ENCODE data around the gene DUOX2.
A peak's percentile ranks its signal among the peaks of the same experiment; 100 is the strongest.
"Not testable (repeated sequence)": the region's sequence is repeated elsewhere in the genome, so short reads cannot be mapped to it uniquely, and the experiment has no call there.

The DUOX2 gene

DNA sequence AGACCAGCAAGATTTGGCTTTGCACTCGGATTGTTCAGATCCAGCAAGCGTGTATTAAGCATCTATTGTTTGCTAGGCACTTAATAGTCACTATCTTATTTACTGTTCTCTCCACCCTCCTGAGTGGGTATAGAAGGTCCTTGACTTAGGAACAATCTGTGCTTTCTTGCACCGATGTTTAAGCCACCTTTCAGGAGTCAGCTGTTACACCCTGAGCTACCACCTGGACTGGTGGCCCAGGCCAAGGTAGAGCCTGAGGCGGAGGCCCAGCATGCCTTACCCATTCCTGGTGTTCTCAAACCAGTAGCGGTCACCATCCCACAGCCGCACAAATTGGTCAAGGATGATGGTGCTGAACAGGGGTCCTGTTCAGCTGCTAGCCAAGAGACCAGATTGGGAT lies 25.8 kb upstream of the DUOX2 start:
- DNase-seq (ENCODE audit: insufficient read length, low spot score) (no peak), FAIRE-seq (no peak)

DNA sequence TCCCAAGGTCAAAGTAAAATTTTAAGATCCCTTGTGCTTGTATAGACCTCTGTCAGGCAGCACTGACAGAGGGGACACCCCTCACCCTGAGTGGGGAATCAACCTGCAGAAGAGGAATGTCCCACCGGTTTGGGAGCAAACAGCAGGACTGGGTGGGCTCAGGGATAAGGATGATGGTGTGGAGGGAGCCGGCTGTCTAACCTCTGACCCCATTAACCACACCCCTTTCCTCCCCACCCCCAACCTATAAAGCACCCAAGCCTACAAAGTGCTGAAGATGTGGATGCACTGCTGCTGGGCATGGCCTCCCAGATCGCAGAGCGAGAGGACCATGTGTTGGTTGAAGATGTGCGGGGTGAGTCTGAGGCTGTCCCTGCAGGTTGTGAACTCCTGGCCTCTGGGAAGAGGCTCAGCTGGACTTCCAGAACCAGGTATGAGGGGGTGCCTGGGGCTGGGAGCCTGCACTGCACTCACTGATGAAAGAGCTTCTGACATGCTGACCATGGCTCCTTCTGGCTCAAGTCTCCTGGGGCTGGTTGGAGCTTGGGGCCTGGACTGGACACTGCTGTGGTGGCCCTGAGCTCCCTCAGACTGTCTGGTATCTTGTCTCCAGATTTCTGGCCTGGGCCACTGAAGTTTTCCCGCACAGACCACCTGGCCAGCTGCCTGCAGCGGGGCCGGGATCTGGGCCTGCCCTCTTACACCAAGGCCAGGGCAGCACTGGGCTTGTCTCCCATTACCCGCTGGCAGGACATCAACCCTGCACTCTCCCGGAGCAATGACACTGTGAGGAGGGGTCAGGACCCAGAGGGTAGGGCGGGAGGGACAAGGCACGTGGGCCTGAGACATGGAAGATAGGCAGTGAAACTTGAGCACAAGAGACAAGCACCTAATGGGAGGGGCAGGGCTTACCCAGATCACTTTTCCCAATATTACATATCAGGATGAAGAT lies 25.1 kb upstream of the DUOX2 start:
- FAIRE-seq (no peak), DNase-seq (ENCODE audit: insufficient read length, low spot score) (no peak)

DNA sequence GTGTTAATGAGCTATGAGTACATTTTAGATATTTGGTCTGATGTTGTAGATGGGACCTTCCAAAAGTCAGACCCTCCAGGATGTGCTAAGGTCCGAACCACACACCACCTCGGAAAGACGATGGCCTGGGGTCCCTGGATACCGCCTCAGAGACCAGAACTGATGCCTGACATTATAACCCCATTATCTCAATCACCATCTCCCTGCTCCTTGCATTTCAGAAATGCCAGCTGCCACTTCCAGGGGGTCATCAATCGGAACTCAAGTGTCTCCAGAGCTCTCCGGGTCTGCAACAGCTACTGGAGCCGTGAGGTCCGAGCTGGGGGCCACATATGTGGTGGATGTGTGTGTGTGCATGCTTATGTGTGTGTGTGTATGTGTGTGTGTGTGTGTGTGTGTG lies 23.7 kb upstream of the DUOX2 start:
- no peak for FAIRE-seq
- DNase-seq (ENCODE audit: insufficient read length, low spot score), result no peak

DNA sequence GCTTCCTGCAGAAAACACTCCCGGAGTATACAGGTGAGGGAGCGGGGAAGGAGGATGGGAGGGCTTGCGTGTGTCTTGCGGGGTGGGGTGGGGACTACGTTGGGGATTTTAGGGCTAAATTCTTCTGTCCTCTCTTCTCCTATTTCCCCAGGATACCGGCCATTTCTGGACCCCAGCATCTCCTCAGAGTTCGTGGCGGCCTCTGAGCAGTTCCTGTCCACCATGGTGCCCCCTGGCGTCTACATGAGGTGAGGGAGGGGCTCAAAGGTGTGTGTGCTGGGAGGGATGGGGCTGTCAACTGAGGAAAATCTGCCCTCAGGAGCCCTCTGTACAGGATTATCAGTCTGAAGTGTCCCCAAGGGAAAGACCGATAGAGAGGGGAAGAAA lies 22.4 kb upstream of the DUOX2 start:
- DNase-seq (ENCODE audit: insufficient read length, low spot score), result no peak
- FAIRE-seq, result no peak

DNA sequence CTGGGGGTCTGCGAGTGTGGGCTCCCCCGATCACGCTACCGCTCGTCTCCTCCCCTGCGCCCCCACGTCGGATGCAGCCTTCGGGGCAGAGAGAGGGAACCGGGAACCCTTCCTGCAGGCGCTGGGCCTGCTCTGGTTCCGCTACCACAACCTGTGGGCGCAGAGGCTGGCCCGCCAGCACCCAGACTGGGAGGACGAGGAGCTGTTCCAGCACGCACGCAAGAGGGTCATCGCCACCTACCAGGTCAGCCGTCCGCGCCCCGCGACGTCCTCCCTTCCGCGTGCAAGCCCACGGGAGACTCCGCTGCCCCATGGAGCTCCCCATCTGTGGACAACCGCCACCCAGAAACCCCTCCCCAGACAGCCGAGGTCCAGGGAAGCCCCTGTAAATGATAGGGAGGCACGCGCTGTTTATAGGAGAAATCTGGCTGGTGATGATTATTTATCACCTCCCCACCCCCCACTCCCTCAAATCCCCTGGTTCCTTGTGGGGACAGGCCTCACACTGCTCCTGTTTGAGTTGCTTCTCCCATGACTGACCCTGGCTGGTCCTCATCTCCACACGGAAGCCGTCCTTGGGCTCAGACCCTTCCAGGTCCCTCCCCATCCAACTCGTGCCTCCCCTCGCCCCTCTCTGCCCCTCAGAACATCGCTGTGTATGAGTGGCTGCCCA lies 21.9 kb upstream of the DUOX2 start:
- DNase-seq (ENCODE audit: insufficient read length, low spot score), result not testable (repeated sequence)
- peak; percentile 85 for FAIRE-seq

DNA sequence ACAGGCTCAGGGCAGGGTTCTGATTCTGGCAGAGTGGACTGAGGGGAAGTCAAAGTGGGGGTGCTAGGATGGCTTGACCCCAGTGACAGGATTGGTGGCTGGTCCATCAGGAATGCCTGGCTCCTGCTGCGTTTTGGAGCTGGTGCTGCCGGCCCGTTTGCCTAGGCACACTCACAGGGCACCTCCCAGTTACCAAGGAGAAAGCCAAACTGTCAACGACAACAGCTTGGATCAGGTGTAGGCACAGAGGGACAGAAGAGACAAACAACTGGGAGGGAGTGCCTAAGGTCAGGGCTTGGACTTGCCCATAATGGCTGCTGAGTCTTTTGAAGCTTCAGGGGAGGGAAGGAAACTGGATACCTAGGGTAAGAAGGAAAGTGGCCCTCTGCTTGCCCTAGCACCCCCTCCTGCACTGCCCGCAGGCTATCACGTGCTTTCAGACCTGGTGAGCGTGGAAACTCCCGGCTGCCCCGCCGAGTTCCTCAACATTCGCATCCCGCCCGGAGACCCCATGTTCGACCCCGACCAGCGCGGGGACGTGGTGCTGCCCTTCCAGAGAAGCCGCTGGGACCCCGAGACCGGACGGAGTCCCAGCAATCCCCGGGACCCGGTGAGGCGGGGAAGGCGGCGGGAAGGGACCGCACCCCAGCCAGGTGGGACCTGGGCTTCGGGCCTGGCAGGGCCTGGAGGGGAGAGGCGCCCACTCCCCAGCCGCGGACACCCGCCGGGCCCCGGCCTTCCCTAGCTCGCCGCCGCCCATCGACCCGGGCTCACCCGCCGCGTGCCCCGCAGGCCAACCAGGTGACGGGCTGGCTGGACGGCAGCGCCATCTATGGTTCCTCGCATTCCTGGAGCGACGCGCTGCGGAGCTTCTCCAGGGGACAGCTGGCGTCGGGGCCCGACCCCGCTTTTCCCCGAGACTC lies 21.0 kb upstream of the DUOX2 start:
- DNase-seq (ENCODE audit: insufficient read length, low spot score) (no peak), FAIRE-seq (no peak)

DNA sequence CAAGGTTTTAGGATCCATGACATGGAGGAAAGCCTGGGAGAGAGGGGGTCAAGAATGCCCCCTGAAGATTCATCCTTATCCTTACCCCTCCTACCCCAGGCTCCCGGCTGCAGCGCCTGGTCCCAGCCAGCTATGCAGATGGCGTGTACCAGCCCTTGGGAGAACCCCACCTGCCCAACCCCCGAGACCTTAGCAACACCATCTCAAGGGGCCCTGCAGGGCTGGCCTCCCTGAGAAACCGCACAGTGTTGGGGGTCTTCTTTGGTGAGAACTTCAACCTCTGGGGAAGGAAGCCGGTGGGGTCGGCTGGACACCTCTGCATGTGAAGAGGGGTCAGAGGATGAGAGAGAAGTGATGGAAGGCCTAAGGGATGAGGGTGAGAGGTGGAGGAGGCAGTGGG lies 20.1 kb upstream of the DUOX2 start:
- no peak for FAIRE-seq
- DNase-seq (ENCODE audit: insufficient read length, low spot score), result no peak

DNA sequence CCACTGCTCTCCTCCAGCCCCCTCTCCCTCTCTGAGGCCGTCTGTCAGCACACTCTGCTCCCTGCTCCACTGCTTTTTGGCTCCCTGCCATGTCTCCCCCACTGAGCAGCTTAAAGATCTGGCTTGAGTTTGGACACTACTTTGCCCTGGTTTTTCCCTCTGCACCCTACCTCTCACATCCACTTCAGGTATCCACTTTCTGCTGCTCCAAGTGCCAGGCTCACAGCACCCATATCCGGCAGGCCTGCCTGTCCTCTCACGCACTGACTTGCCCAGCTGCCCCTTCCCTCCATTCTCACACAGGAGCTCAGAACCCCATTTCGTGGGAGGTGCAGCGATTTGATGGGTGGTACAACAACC lies 19.6 kb upstream of the DUOX2 start:
- DNase-seq (ENCODE audit: insufficient read length, low spot score) (no peak), FAIRE-seq (no peak)

DNA sequence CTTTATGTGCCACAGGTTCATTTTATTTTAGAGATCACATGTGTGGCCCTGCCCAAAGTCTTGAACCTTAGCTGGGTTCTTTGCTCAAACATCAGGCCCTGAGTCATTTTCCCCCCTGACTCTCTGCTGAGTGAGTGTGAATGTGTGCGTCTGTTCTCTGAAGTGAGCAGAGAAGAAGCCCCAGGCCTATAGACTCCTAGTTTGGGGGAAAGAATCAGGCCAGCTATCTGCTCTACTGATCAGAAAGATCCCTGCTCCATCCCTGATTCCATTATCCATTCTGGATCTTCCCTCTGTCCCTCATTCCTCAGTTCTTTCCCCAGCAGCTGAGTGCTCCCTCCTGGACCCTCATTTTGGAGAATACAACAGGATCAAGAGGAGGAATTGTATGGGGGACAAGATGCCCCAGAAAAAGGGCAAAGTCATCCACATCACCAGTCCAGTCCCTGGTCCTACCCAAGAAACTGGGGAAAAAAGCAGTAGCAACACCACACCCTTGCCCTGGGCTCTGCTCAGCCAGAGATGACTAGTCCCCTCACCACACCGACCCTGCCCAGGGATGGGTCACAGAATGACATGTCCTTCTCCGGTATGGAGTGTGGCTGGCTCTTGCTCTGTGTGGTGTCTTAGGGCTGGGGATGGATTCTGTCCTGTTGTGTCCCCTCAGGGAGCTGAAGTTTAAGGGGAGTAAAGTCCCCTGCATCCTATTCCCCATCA lies 19.0 kb upstream of the DUOX2 start:
- no peak for FAIRE-seq

DNA sequence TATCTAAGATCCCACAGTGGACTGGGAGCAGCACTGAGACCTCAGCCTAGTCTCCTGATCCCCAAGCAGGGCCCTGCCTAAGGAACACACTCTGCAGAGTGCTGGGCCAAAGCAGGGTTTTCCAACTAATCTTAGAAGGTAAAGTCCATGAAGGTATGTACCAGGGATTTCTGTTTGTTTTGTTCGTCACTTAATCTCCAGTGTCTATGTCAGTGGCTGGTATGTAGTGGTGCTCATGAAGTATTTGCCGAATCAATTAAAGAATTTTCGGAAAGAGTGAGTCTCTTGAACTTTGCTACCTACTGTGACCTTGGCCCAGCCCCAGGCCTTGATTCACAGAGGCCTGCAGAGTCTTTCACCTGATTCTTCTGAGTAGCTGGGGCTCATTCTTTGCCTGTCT lies 17.5 kb upstream of the DUOX2 start:
- FAIRE-seq (no peak), DNase-seq (ENCODE audit: insufficient read length, low spot score) (no peak)

More for the DNA sequence above, 19.0 kb upstream of the DUOX2 start:
- no peak for DNase-seq (ENCODE audit: insufficient read length, low spot score)

DNA sequence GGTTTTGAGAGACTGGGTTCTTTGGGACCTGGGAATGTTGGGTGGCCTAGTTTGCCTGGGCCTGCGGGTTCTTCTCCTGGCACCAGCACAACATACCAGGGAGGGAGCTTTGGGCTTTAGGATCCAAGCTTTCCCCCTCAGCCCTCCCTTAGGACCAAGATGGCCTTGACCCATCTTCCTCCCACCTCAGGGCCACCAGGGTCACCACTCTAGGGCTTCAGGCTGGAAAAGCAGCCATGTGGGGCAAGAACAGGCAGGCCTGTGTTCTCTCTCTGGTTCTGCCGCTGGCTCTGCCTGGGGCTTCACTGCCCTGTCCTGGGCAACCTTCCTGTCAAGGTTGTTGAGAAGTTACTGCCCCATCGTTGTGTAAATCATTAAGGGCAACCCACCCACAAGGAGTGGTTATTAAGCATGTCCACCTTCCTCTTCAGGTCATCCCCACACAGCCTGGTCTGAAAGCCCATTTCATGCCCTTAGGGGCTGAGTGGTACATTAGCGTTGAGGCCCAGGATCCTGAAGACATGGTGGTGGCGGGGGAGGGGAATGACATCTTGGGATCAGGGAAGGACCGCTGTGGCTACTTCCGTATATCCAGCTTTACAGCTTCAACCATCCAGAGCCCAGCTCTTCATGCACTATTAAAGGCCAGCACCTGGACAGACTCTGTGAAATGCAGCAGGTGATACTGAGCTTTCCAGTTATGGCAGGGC lies 16.5 kb upstream of the DUOX2 start:
- FAIRE-seq, result no peak

DNA sequence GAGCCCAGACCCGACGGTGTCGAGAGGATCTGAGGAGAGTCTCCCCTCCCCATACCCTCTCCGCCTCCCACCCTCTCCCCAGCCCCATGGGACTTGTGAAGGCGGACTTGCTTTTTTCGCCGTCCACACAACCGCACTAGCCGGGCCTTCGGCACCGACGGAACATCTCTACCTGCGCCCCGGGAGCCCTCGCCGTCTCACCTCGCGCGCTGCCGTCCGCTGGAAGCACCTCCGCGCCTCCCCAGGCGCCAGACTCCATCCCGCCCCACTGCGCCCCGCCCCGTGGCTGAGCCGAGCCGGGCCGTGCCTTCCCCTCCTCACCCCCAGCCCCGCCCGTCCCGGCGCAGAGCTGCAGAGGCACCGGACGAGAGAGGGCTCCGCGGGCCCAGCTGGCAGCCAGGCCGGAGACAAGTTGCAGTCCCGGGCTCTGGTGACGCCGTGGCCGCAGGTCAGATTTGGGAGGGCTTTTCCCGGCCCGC lies 15.7 kb upstream of the DUOX2 start, which contains the start of the genes DUOX1 and DUOXA1:
Gene DUOX1 (plus strand): TSS at position 344 of the 479 bp plus-strand sequence. CDS start 1,973 bp downstream, outside the sequence.
Gene DUOXA1 (minus strand): TSS at position 229 of the 479 bp plus-strand sequence. CDS start 6,865 bp downstream, outside the sequence.
- DNase-seq (ENCODE audit: insufficient read length, low spot score) (no peak), FAIRE-seq (no peak)

More for the DNA sequence above, 16.5 kb upstream of the DUOX2 start:
- no peak for DNase-seq (ENCODE audit: insufficient read length, low spot score)

DNA sequence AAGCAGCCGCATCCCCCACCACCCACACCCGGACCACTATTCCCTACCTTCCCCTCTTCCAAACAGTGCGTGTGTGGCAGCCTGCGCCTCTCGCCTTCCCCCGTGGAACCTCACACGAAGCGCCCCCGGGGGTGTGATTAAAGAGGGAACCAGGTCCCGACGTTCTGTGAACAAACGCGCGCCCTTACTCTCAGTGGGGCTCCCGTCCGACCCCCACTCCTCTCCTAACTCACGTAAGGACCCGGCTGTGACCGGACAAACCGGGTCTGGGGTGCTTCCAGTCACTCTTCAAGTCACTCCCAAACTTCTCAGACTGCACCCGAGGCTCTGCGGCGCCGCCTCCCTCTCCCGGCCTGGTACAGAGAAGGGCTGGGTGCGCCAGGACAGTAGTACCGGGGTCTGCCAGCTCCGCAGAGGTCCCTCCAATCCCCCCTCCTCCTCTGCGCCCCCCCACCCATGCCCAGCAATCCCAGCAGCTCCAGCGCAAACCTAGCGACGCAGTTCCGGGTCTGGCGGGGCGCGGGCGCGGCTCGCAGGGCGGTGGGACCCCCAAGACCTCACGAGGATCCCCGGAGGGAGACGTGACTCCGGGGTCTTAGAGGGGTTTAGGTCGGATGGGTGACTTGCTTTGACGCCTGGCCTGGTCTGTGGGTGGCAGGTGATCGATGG lies 15.1 kb upstream of the DUOX2 start:
- DNase-seq (ENCODE audit: insufficient read length, low spot score) (no peak), FAIRE-seq (no peak)

DNA sequence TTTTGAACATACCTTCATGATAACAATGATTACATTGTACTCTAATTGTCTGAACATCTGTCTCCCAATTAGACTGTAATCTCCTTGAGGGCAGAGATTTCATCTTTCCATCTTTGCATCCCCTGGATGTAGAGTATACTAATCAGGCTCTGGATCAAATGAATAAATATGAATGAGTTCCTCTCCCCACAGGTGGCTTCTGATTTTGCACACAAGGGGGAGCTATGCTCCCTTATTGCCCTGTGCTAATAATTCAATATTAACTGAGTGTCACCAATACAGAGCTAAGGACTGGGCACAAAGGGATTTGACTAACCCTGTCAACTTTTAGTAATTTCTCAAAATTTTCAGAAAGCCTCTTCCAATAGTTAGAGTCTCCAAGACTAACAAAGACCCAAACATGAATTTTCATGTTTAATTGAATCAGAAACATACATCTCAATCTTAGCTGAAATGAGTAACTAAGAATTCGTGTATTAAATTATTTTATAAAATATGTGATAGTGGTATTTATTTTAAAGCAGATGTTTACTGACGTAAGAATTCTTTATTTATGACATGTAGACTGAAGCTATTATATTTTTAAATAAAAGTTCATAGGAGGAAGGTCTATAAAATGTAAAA lies 12.7 kb upstream of the DUOX2 start:
- FAIRE-seq (peak; percentile 9), DNase-seq (ENCODE audit: insufficient read length, low spot score) (no peak)

DNA sequence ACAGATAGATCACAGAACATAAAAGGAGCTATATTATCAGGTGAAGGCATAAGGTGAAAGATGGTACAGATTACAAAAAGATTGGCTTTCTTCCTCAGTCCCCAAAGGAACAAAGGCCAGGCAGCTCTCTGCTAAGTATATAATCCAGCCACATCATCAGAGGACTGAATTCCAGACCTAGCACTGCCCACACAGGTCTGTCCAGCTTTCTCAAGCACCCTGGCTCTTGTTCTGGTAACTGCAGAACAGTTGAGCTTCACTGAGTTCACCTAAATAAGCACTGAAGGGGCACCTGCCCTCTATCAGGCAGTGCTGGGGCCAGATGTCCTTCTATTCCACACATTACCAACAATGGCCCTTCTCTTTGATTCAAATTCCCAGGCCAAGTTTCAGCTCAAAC lies 9.4 kb upstream of the DUOX2 start:
- DNase-seq (ENCODE audit: insufficient read length, low spot score) (no peak), FAIRE-seq (no peak)

DNA sequence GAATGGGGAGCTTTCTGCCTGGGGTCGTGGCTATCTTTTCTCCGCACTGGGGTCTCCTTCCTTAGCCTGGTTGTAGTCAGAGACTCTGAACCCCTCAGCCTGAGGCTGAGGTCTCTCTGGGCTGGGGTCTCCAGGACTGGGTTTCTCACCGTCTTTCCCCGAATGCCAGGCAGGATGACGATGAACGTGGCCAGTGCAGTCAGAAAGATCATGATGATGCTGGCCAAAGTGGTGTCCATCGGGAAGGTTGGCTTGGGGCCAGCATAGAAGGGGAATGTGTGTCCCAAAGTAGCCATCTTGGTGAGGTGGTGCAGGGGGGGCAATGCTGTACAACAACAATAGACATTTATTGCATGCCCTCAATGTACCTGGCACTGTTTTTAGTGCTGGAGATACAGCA lies 8.7 kb upstream of the DUOX2 start:
- DNase-seq (ENCODE audit: insufficient read length, low spot score) (no peak), FAIRE-seq (no peak)

DNA sequence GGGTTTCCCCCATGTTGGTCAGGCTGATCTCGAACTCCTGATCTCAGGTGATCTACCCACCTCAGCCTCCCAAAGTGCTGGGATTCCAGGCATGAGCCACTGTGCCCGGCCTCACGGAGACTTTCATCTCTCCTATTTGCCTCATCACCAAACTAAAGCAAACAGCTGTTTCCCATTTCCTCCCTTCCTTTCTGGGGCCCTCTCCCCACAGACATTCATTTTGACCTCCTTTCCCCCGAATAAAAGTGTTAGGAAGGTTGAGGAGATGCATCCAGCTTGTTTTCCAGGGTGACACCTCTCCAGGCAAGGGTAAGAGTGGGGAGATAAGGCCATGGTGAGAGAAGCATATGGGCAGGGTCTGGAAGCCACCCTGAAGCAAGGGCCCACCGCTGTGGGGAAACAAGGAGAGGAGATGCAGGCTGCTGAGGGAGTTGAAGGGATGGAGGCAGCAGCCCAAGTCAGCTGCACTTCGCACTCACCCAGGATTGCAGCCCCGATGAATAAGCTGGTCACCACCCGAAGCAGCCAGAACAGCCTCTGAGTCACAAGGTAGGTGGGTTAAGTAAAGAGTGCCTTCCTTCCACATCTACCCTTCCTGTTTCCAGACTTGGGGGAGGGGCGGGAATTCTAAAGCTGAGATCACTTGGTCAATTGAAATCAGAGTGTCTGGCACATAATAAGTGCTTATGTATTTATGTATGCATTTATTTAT lies 7.9 kb upstream of the DUOX2 start:
- DNase-seq (ENCODE audit: insufficient read length, low spot score) (peak; percentile 50), FAIRE-seq (no peak)

DNA sequence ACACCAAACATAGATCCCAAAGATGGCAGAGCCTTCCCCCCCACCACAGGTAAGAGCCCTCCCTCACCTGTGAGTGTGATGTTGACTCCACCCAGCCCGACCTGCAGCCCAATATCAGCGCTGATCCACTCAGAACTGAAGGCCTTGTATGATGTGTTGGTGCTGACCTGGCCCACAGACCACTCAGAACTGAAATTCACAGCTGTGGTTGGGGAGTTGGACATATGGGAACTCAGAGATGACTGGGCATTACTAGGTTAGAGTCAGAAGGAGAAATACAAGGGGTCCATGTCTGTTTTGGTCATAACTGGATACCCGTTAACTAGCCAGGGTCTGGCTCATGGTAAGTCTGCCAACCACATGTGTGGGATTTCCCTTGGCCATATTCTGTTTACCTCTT lies 7.0 kb upstream of the DUOX2 start:
- DNase-seq (ENCODE audit: insufficient read length, low spot score) (no peak), FAIRE-seq (no peak)
